ENCODE results near the gene NR1D2.

Gene NR1D2

GRCh38 chr3:24027946-24028345 is 82.9 kb downstream of the NR1D2 start:
- DNase-seq (ENCODE audit: low read depth): no peak
- TF ChIP-seq CTCF (IDR thresholded peaks at IDR 0.05; ENCODE audit: control insufficient read depth, extremely low read depth, insufficient read depth): no peak
- H3K4me3 ChIP-seq (ENCODE audit: low read depth, low read length): no peak overlapping the region

Measured in LNCaP clone FGC (cell line).